GM19238 (cell line): ENCODE data around the gene RAB3GAP2.
"Not testable (repeated sequence)": the region's sequence is repeated elsewhere in the genome, so short reads cannot be mapped to it uniquely, and the experiment has no call there.

Experiments used
- DNase-seq: peaks from one replicate; pipeline ENCODE4 v3.0.0; 2011; ENCODE audit warnings: low spot score; ENCODE audit not compliant: insufficient read length

The RAB3GAP2 gene

GRCh38 chr1:220198186-220199005 is 73.9 kb downstream of the RAB3GAP2 start:
- DNase-seq = no peak

GRCh38 chr1:220195701-220196100 is 76.6 kb downstream of the RAB3GAP2 start:
- DNase-seq = no peak

GRCh38 chr1:220189750-220190347 is 82.4 kb downstream of the RAB3GAP2 start:
- DNase-seq = no peak

GRCh38 chr1:220188538-220188937 is 83.7 kb downstream of the RAB3GAP2 start:
- DNase-seq = no peak

- no peak for DNase-seq
These were observed 85.5 kb downstream of the RAB3GAP2 start for GRCh38 chr1:220186752-220187151.

DNA sequence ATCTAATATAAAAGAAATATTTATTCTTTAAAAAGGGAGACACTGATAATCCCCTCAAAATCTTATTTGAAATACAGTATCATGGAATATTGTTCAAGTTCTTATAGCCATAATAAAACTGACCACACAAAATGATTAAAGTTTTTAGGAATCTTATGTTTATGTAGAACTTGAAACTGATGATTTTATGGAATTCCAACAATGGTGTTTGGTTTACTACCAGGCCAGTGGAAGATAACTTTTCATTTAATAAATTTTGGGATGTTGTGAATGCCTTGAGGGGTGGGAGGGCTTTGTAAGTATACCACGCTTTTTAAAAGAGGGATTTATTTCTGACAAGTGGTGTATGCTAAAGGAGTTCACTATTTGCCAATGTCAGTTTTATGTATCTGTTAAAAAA is 87.7 kb downstream of the RAB3GAP2 start:
- no peak for DNase-seq

GRCh38 chr1:220182656-220183055 is 89.6 kb downstream of the RAB3GAP2 start:
- no peak for DNase-seq

- no peak for DNase-seq
These were observed 90.1 kb downstream of the RAB3GAP2 start for GRCh38 chr1:220182111-220182510.

- DNase-seq = no peak
These were observed 95.7 kb downstream of the RAB3GAP2 start for GRCh38 chr1:220176540-220176939.

- no peak for DNase-seq
These were observed 101.3 kb downstream of the RAB3GAP2 start for GRCh38 chr1:220170836-220171526.

GRCh38 chr1:220169887-220170286 is 102.4 kb downstream of the RAB3GAP2 start:
- DNase-seq = not testable (repeated sequence)

GRCh38 chr1:220166853-220167252 is 105.4 kb downstream of the RAB3GAP2 start:
- DNase-seq = no peak

DNA sequence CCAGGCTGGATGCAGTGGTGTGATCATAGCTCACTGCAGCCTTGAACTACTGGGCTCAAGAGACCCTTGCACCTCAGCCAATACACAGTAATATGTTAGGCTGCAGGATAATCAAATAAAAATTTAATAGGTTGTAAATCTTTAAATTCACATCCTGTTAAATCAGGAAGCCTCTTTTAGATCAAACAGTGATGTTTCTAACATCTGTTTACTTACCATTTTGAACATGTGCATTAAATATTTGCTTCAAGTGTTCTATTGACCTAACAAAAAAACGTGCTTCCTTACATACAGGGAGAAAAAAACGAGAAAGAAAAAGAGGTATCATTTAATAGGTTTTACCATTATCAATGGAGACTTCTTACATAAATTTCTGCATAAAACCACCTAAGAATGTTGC is 107.7 kb downstream of the RAB3GAP2 start:
- DNase-seq = no peak

GRCh38 chr1:220164116-220164515 is 108.1 kb downstream of the RAB3GAP2 start:
- no peak for DNase-seq

DNA sequence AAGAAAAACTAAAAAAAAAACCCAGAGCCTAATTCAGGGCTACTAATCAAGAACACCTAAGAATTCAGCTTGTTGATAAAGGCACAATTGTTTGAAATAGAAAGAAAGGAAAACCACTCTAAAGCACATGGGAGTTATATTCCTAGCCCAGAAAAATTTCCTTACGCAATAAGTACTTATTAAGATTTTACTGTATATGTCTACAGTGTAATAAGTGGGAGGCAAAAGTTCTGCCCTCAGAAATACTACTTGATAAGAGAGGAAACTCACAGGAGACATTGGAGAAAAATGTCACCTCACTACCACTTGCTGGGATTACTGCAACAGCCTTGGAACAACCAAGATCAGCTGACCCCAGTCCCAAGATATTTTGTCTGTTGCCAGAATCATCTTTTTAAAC is 112.2 kb downstream of the RAB3GAP2 start:
- DNase-seq = no peak

- no peak for DNase-seq
These were observed 113.2 kb downstream of the RAB3GAP2 start for GRCh38 chr1:220159041-220159440.

GRCh38 chr1:220158530-220158929 is 113.7 kb downstream of the RAB3GAP2 start:
- not testable (repeated sequence) for DNase-seq

DNA sequence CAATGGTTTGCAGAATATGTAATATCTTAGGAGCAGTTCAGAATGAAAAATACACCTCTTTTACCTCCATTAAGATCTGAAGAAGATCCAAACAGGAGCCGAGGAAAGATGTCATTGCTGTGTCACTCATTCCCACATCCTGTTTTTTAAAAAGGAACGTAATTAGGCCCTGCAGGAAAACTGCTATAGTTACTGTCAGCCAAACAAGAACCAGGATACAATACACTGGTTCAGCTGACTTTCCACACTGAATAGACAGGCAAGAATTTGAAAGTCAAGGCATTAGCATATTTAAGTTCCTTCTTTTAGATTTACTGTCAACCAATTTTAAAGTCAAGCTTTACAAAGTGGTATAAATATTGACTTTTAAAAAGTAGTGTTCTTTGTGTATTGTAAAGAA is 114.5 kb downstream of the RAB3GAP2 start:
- no peak for DNase-seq

- DNase-seq = no peak
These were observed 115.6 kb downstream of the RAB3GAP2 start for GRCh38 chr1:220156620-220157146.

DNA sequence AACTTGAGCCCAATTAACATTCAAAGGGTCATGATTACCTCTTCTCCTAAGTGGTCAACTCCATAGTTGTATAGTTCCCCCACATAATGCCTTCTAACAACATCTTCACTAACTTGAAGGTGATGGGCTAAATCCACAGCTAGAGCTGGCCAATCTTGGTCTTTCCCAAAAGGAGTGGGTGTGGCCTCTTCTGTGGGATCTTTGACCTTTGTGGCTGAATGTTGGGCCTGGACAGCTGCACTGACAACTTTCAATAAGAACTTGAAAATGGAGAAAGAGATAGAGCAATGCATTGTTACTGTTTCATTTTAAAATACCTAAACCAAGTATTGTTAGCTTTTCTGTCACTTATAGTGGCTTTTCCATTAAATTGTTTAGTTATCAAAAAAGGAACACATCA is 119.1 kb downstream of the RAB3GAP2 start:
- no peak for DNase-seq

DNA sequence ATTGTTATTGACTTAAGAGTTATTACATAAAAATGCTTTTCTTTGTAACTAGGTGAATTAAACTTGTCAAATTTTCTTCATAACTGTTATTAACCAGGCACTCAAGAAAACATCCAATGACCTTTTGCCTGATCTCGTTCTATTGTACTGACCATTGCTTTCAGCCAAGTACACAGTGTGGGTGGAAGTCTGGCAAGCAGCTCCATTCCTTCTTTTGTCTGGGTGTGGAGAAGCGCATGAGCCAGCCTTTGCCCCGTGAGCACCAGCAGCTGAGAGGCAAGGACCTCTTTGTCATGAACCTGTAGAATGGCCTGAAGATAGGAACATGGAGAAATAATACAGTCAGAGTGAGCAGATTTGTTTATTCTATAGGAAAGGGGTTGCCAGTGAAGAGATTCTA is 120.8 kb downstream of the RAB3GAP2 start:
- DNase-seq = no peak

GRCh38 chr1:220149742-220150141 is 122.5 kb downstream of the RAB3GAP2 start:
- DNase-seq = no peak
